ENCODE data around the gene TCN2. TPM values are rescaled to one million over a fixed set of nuclear protein-coding genes. Genes with fewer than 3 reads are reported as not detected.

TCN2 gene
- total and polyA plus RNA-seq, 12 donors, result 8.9 to 46.8 (median 14.8) TPM

- Histone ChIP-seq H3K27ac (peak overlapping the region in 1 of 10 donors; percentile 22), H3K4me1 (peaks cover 0 to 17% (median under 1%) of the 10 kb centered on the region in 9 donors), H3K4me3 (no peak overlapping the region), H3K27me3 (no peaks in the 10 kb centered on the region), H3K36me3 (peaks cover 0 to 13% (median 0%) of the 10 kb centered on the region in 9 donors), H3K9me3 (no peaks in the 10 kb centered on the region)
- DNase-seq (no peak), ATAC-seq (peak in 6 of 8 donors; percentile 67 to 90 (median 86))
- 57 to 74% methylated on average over 5 to 7 of the region's 7 CpGs for WGBS, 2 donors
- intact Hi-C loops (cut with DNase I), result loop anchor here in 1 of 10 donors (10.0 kb wide), 1 partner anchor 255 kb away; no protein-coding TSS in a partner anchor
- no peak for TF ChIP-seq CTCF (IDR thresholded peaks at IDR 0.05)
These were observed 42.5 kb downstream of the TCN2 start for GRCh38 chr22:30649430-30650007.

DNA sequence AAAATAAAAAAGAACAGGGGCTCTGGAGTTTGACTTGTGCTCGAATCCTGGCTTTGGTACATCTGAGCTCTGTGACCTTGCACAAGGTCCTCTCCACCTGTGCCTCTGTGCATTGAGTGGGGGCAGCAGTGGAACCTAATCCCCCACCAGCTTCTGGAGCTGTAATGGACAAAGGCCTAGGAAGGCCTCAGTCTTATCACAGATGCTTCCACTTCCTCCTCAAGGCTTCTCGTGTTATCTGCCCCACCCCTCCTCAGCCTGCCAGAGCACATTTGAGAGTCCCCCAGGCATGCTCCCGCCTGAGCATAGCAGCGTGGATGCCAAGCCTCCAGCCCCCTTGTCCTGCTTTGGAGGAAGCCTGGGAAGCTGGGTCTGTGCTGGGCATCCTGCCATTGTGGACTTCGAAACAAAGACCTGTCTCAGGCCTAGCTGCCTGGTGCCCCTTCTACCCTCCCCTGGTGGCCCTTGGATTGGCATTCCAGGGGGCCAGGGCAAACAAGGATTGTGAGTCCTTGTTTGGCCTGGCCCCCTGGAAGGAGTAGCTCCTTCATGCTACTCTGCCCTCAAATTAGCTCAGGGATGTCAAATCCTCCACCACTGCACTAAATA, 43.6 kb downstream of the TCN2 start:
- no peak for TF ChIP-seq CTCF (IDR thresholded peaks at IDR 0.05)
- 53% methylated on average over 5 of the region's 5 CpGs for WGBS, 2 donors
- Histone ChIP-seq H3K27ac (no peak overlapping the region), H3K4me3 (no peak overlapping the region), H3K4me1 (peaks cover 0 to 17% (median 0%) of the 10 kb centered on the region in 9 donors), H3K9me3 (no peaks in the 10 kb centered on the region), H3K27me3 (no peaks in the 10 kb centered on the region), H3K36me3 (peaks cover 0 to 13% (median 0%) of the 10 kb centered on the region in 9 donors)
- intact Hi-C loops (cut with DNase I), result no loop called here
- ATAC-seq (peak in 2 of 8 donors; percentile 18 to 33), DNase-seq (no peak)

GRCh38 chr22:30652852-30653251, 45.9 kb downstream of the TCN2 start:
- peaks cover 0 to 17% (median 0%) of the 10 kb centered on the region in 9 donors for H3K4me1 ChIP-seq
- peaks cover 0 to 2% (median 0%) of the 10 kb centered on the region in 9 donors for H3K36me3 ChIP-seq
- intact Hi-C loops (cut with DNase I), result no loop called here
- ATAC-seq (no peak), DNase-seq (no peak)
- H3K27ac ChIP-seq, result no peak overlapping the region
- TF ChIP-seq CTCF (IDR thresholded peaks at IDR 0.05), result no peak
- H3K27me3 ChIP-seq, result no peaks in the 10 kb centered on the region
- 84 to 86% methylated on average over 2 of the region's 2 CpGs for WGBS, 2 donors
- H3K9me3 ChIP-seq, result no peaks in the 10 kb centered on the region
- no peak overlapping the region for H3K4me3 ChIP-seq

- H3K27ac ChIP-seq, result no peak overlapping the region
- H3K4me1 ChIP-seq, result peaks cover 0 to 10% (median 0%) of the 10 kb centered on the region in 9 donors
- peaks cover 0 to 8% (median 0%) of the 10 kb centered on the region in 9 donors for H3K36me3 ChIP-seq
- ATAC-seq (no peak), DNase-seq (no peak)
- no peak overlapping the region for H3K4me3 ChIP-seq
- intact Hi-C loops (cut with DNase I), result no loop called here
- no peaks in the 10 kb centered on the region for H3K9me3 ChIP-seq
- no peaks in the 10 kb centered on the region for H3K27me3 ChIP-seq
- 96 to 97% methylated on average over 14 of the region's 14 CpGs for WGBS, 2 donors
- no peak for TF ChIP-seq CTCF (IDR thresholded peaks at IDR 0.05)
These were observed 47.4 kb downstream of the TCN2 start for GRCh38 chr22:30654361-30654760.
